Uterus (tissue), 4 donors: ENCODE results near the gene TRAPPC12. TPM values are rescaled to one million over a fixed set of nuclear protein-coding genes. Genes with fewer than 3 reads are reported as not detected.
A peak's percentile ranks its signal among the peaks of the same experiment; 100 is the strongest.

ENCODE experiments used
- DNase-seq, 2 donors: peaks; one replicate each; pipeline ENCODE4 v3.0.0-alpha.2; 2019 to 2020
- H3K27ac ChIP-seq, 2 donors: fragments of 200-600 bp; sonication (generic); 1 replicate in 1 of 2; 2 replicates in 1 of 2; pipeline ENCODE4 v1.5.1; 2016 to 2018
- H3K27me3 ChIP-seq, 2 donors: fragments of 200-600 bp; sonication (generic); one replicate each; pipeline ENCODE4 v1.5.1; 2018 to 2019; ENCODE audit warnings: control low read depth in 1 of 2
- H3K36me3 ChIP-seq, 2 donors: fragments of 200-600 bp; sonication (generic); one replicate each; pipeline ENCODE4 v1.5.1; 2019; ENCODE audit warnings: control low read depth in 1 of 2
- H3K4me1 ChIP-seq, 2 donors: fragments of 200-600 bp; sonication (generic); one replicate each; pipeline ENCODE4 v1.5.1; 2018 to 2019; ENCODE audit warnings: control low read depth in 1 of 2
- H3K4me3 ChIP-seq, 2 donors: fragments of 200-600 bp; sonication (generic); 1 replicate in 1 of 2; 2 replicates in 1 of 2; pipeline ENCODE4 v1.5.1; 2018 to 2019; ENCODE audit warnings: mild to moderate bottlenecking in 1 of 2
- H3K9me3 ChIP-seq, 2 donors: fragments of 200-600 bp; sonication (generic); one replicate each; pipeline ENCODE4 v1.5.1; 2019; ENCODE audit warnings: control low read depth in 1 of 2
- CTCF ChIP-seq, 4 experiments: fragments of 200-600 bp in 2 of 4; fragments of 450-650 bp in 2 of 4; sonication (generic) in 2 of 4; IDR thresholded peaks; one replicate each; pipeline ENCODE4 v1.5.1; 2016 to 2019; ENCODE audit warnings: antibody characterized with exemption in 4 of 4, mild to moderate bottlenecking in 2 of 4, moderate library complexity in 1 of 4
- POLR2A ChIP-seq, 2 donors: fragments of 450-650 bp; IDR thresholded peaks; one replicate each; pipeline ENCODE4 v1.6.1; 2016; ENCODE audit warnings: antibody characterized with exemption in 2 of 2, mild to moderate bottlenecking in 1 of 2, moderate library complexity in 1 of 2
- intact Hi-C: fragments of 100-400 bp; cut with DNase I; formaldehyde crosslinking; loops from one replicate; pipeline ENCODE4 v1.15.1; 2023; ENCODE audit warnings: low total_unique reads
- total RNA-seq, 4 donors: library from RNA; depleted of rRNA in 3 of 4; stranded (reverse); fragments of >200 nt in 3 of 4; gene quantifications; one replicate each; pipeline versions ENCODE4 v1.1.0 to v1.2.4, GENCODE V29; 2014 to 2023
- donor health status: DM: yes; HTN: yes; CAD: no.

The TRAPPC12 gene
- total RNA-seq: 100 to 1,000 TPM in 1 of 4 donors, 10 to 100 TPM in 3; 15.6 to 149 (median 66.5) TPM

GRCh38 chr2:3379647-3380534 lies at the start of gene TRAPPC12:
Gene TRAPPC12 (plus strand): TSS chr2:3379694. CDS start chr2:3387624, 7,930 bp downstream.
- TF ChIP-seq CTCF (IDR thresholded peaks at IDR 0.05) (peak in 3 of 4 experiments; percentile 30 to 49 (median 46)), POLR2A (IDR thresholded peaks at IDR 0.05) (peak; percentile 60 to 80)
- H3K4me1 ChIP-seq: peaks cover 4 to 10% of the 10 kb centered on the region in 2 donors
- H3K36me3 ChIP-seq: no peaks in the 10 kb centered on the region
- H3K9me3 ChIP-seq: no peaks in the 10 kb centered on the region
- peak within 1 kb of the TSS; percentile 79 to 88 for H3K27ac ChIP-seq
- peak within 1 kb of the TSS; percentile 48 to 58 for H3K4me3 ChIP-seq
- peak; percentile 84 to 88 for DNase-seq
- no peaks in the 10 kb centered on the region for H3K27me3 ChIP-seq
- intact Hi-C loops: no loop called here

GRCh38 chr2:3332133-3332532 lies 47.4 kb upstream of the TRAPPC12 start:
- intact Hi-C loops: no loop called here
- Histone ChIP-seq H3K4me1 (no peaks in the 10 kb centered on the region), H3K27ac (no peak overlapping the region), H3K36me3 (no peaks in the 10 kb centered on the region), H3K9me3 (no peaks in the 10 kb centered on the region), H3K4me3 (no peak overlapping the region), H3K27me3 (no peaks in the 10 kb centered on the region)
- no peak for TF ChIP-seq CTCF (IDR thresholded peaks at IDR 0.05)
- TF ChIP-seq POLR2A (IDR thresholded peaks at IDR 0.05): no peak
- no peak for DNase-seq

- intact Hi-C loops: no loop called here
- no peak for TF ChIP-seq CTCF (IDR thresholded peaks at IDR 0.05)
- no peak for TF ChIP-seq POLR2A (IDR thresholded peaks at IDR 0.05)
- no peaks in the 10 kb centered on the region for H3K9me3 ChIP-seq
- peak overlapping the region; percentile 33 to 53 for H3K27ac ChIP-seq
- DNase-seq: peak in 1 of 2 donors; percentile 38
- H3K4me3 ChIP-seq: no peak overlapping the region
- no peaks in the 10 kb centered on the region for H3K36me3 ChIP-seq
- no peaks in the 10 kb centered on the region for H3K27me3 ChIP-seq
- H3K4me1 ChIP-seq: no peaks in the 10 kb centered on the region
Observed at GRCh38 chr2:3334392-3335345, 44.8 kb upstream of the TRAPPC12 start.

- no peak for DNase-seq
- H3K27me3 ChIP-seq: no peaks in the 10 kb centered on the region
- H3K4me1 ChIP-seq: no peaks in the 10 kb centered on the region
- no peaks in the 10 kb centered on the region for H3K36me3 ChIP-seq
- TF ChIP-seq CTCF (IDR thresholded peaks at IDR 0.05) (no peak), POLR2A (IDR thresholded peaks at IDR 0.05) (no peak)
- H3K27ac ChIP-seq: no peak overlapping the region
- no peak overlapping the region for H3K4me3 ChIP-seq
- intact Hi-C loops: no loop called here
- no peaks in the 10 kb centered on the region for H3K9me3 ChIP-seq
Observed at GRCh38 chr2:3336844-3337243, 42.6 kb upstream of the TRAPPC12 start.
